GM18519 (cell line): ENCODE data around the gene CSF1.
"Not testable (repeated sequence)": the region's sequence is repeated elsewhere in the genome, so short reads cannot be mapped to it uniquely, and the experiment has no call there.

Source experiments
- ATAC-seq: cut with Tn5 transposase; IDR thresholded peaks from one replicate; pipeline ENCODE4 v1.9.1; 2021; ENCODE audit warnings: mild to moderate bottlenecking, moderate library complexity; ENCODE audit not compliant: unreplicated experiment, low FRiP score

CSF1 gene

DNA sequence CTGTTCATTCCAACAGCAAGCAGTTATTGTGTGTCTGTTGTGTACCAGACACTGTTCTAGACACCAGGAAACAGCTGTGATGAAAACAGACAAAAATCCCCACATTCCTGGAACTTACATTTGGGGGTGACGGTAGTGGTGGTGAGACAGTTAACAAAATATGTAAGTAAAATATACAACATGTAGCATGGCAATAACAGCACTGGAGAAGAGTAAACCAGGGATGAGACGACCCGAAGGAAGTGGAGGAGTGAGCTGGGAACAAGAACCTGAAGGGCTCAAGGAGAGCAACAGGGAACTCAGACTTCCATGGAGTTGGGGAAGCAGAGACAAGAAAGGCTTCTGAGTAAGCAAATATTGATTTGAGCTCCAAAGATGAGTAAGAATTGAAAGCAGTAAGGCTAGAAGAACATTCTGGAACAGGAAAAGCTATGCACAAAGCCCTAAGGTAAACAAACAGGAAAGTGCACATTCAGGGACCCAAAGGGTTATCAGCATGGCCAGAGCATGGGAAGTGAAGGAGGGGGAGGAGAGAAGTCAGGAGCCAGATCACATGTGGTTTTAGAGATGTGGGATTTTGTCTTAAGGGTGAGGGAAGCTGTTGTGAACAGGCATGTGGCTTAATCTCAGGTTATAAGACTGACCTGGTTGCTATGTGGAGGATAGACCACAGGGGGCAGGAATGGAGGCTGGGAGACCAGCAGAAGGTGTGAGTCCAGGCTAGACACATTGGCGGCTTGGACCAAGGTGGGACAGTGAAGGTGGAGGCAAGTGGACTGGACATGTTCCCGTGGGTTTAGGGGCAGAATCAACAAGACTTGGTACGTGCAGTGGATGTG, 7.3 kb downstream of the CSF1 start:
- ATAC-seq, result no peak

DNA sequence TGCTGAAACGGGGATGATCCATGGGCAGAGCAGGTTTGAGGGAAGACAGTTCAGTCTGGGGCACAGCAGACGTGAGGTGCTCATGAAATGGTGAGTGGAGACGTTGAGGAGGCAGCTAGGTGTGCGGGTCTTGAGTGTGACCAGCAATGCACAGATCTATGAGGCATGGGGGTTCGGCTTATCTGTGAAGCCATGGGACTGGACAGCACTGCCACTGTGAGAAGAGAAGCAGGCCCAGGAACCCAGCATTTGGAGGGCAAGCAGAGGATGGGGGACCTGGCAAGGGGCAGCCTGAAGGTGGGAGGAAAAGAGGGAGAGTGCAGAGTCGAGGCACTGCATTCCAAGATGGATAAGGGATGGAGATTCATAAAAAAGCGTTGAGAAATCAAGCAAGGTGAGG, 8.0 kb downstream of the CSF1 start:
- no peak for ATAC-seq

DNA sequence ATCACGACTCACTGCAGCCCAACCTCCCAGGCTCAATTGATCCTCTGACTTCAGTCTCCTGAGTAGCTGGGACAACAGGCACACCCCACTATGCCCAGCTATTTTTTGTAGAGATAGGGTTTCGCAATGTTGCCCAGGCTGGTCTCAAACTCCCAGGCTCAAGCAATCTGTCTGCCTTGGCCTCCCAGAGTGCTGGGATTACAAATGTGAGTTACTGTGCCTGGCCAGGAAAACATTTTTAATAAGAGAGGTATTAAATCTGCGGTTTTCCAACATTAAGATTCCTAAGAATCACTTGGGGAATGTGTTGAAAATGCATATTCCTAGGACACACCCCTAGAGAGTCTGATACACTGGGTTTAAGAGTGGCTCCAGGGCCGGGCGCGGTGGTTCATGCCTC, 8.7 kb downstream of the CSF1 start:
- ATAC-seq, result no peak

DNA sequence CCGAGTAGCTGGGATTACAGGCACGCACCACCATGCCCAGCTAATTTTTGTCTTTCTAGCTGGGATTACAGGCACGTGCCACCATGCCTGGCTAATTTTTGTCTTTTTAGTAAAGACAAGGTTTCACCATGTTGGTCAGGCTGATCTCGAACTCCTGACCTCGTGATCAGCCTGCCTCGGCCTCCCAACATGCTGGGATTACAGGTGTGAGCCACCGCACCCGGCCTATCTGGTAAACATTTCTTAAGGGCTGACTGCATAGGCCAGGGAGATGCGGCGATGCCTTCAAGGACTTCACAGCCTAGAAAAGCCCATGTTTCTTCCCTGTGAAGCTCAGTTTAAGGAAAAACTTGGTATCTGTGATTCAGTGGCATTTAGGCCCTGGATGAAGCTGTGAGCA, 9.7 kb downstream of the CSF1 start:
- ATAC-seq, result not testable (repeated sequence)

DNA sequence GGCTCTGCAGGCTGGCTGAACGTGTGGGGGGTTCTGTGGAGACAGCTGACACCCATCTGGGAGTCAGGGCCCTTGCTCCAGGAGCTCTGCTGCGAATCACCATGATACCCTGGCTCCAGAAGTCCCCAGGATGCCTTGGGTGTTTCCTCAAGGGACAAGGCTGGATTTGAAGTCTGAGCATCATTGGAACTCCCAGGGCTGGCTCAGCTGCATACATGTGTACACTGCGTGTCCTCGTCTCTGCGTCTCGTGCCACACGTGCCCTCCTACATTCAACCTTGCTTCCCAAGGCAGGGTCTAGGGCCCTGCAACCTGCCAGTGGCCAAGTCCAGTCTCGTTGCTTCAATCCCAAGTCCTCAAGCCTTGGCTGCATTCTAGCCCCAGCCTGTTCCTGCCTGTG, 11.7 kb downstream of the CSF1 start:
- no peak for ATAC-seq

DNA sequence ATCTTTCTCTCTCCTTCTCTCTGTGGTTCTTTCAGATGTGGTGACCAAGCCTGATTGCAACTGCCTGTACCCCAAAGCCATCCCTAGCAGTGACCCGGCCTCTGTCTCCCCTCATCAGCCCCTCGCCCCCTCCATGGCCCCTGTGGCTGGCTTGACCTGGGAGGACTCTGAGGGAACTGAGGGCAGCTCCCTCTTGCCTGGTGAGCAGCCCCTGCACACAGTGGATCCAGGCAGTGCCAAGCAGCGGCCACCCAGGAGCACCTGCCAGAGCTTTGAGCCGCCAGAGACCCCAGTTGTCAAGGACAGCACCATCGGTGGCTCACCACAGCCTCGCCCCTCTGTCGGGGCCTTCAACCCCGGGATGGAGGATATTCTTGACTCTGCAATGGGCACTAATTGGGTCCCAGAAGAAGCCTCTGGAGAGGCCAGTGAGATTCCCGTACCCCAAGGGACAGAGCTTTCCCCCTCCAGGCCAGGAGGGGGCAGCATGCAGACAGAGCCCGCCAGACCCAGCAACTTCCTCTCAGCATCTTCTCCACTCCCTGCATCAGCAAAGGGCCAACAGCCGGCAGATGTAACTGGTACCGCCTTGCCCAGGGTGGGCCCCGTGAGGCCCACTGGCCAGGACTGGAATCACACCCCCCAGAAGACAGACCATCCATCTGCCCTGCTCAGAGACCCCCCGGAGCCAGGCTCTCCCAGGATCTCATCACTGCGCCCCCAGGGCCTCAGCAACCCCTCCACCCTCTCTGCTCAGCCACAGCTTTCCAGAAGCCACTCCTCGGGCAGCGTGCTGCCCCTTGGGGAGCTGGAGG, 12.7 kb downstream of the CSF1 start:
- ATAC-seq, result no peak

DNA sequence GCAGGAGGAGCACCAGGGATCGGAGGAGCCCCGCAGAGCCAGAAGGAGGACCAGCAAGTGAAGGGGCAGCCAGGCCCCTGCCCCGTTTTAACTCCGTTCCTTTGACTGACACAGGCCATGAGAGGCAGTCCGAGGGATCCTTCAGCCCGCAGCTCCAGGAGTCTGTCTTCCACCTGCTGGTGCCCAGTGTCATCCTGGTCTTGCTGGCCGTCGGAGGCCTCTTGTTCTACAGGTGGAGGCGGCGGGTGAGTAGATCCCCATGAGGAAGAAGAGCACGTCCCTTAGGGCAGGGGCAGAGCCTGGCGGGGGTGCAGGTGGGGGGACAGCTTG, 13.3 kb downstream of the CSF1 start:
- no peak for ATAC-seq

DNA sequence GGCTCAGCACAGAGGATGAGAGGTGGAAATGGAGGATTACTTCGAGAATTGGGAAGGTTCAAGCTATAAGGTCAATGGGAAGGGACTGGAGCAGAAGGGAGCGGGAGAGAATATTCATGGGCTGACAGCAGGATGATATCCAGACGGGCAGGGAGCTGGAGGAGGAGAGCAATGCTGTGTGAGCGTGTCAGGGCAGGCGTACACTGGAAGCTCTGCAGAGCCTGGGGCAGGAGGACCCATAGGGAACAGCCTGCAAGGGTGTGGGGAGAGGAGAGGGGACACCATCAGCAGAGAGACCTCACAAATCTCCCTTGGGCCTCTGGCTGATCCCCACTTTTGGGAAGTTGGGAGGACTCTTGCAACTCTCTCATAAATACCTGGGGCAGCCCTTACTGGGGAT, 13.7 kb downstream of the CSF1 start:
- ATAC-seq, result no peak

DNA sequence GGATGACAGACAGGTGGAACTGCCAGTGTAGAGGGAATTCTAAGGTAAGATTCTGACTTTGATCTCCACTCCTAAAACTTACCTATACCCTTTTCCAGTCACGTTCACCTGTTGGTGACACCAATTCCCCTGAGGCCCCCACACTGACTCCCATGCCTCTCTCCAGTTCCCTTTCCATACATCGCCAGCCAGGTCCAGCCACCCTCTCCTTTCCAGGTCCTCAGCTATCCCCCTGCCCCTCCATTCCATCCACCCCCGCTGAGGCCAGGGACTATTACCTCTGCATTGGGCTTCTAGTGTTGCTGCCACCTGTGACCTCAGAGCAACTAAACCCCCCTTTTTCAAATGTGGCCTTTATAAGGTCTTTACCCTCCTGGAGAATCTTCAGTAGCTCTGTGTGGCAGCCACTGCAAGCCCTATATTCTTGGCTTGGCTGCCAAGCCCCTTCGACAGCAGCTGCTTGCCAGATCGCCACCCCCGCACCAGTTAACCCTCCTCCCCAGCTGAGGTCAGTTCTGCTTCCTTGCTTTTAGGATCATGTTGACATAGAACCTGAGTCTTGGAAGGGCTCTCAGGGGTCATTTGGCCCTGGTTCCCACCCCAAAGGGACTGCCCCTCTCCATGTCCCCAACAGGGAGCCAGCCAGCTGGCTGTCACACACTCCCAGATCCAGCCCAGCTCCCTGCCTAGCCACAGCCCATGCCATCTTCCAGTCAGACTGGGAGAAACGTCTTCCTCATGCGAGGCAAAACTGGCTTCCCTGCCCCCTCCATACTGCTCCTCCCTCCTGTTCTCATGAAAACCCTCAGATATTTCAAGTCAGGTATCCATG, 14.7 kb downstream of the CSF1 start:
- no peak for ATAC-seq

DNA sequence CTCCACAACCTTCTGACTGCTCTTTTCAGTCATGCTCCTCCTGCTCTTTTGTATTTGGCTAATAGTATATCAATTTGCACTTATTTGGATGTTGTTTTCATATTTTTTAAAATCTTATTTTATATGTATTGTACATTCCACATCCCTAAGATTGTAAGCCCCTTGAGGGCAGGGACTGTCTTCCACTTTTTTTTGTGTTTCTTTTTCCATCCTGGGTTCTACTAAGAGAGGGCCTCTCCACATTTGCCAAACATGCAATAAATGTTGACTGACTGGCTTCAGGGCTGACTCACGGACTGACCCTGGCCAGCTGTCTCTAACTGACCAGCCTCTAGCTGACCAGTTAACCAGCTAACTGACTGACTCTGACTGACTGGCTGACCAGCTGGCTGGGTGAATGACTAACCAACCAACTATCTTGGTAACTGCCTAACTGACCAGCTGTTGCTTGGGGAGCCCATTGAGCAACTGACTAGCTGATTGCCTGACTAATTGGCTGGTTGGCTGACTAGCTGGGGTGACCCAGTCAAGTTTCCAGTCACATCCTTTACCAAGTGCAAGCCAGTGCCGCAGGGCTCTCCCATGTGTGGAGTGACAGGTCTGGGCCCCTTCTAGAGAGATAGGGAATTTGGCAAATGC, 16.1 kb downstream of the CSF1 start:
- ATAC-seq, result no peak

DNA sequence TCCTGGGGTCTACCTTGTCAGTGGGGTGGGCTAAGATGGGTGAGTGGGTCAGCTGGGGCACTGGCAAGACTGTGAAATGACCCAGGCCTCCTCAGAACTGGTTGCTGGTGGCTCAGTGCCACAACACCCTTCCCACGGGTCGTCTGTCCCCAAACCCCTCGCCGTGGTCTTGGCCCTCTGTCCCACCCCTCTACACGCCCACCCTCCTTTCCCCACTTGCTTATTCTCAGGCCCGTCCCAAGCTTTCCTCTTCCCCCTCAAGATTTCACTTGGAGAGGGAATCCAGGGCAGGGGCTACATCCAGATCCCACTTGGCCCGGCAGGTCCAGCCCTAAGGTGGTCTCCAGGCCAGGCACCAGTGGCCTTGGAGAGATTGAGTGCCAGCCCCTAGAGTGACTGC, 16.7 kb downstream of the CSF1 start:
- no peak for ATAC-seq

DNA sequence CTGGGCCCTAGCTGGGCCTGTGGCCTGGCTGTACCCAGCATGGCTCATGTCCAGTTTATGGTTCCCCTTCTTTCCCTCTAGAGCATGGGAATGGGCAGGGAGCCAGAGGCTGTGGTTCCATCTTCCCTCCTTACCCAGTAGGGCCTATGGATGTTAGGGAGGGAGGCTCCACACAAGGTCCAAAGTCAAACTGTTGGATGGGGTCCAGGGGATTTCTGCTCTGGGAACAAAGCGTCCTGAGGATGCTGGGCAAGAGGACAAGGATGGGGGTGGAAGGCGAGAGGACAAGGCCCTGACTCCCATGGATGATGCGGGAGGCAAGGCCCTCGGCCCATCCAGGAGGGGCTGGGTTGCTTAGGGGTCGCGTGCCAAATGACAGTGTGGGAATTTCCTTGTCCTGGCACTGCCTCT, 17.3 kb downstream of the CSF1 start:
- ATAC-seq, result no peak

DNA sequence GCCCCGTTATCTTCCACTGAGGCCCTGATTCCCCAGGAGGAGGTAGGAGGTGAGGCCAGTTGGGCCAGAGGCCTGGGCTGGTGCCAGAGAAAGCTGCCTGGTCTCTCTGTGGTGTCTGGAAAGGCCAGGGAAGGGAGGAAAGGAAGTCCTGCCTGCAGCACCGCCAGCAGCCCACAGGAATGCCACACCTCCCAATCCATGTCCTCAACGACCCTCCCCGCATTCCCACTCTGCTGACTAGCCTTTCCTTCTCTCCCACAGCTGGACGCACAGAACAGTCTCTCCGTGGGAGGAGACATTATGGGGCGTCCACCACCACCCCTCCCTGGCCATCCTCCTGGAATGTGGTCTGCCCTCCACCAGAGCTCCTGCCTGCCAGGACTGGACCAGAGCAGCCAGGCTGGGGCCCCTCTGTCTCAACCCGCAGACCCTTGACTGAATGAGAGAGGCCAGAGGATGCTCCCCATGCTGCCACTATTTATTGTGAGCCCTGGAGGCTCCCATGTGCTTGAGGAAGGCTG, 18.0 kb downstream of the CSF1 start:
- ATAC-seq, result no peak

DNA sequence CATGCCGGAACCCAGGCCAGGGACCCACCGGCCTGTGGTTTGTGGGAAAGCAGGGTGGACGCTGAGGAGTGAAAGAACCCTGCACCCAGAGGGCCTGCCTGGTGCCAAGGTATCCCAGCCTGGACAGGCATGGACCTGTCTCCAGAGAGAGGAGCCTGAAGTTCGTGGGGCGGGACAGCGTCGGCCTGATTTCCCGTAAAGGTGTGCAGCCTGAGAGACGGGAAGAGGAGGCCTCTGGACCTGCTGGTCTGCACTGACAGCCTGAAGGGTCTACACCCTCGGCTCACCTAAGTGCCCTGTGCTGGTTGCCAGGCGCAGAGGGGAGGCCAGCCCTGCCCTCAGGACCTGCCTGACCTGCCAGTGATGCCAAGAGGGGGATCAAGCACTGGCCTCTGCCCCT, 18.5 kb downstream of the CSF1 start:
- ATAC-seq, result no peak

DNA sequence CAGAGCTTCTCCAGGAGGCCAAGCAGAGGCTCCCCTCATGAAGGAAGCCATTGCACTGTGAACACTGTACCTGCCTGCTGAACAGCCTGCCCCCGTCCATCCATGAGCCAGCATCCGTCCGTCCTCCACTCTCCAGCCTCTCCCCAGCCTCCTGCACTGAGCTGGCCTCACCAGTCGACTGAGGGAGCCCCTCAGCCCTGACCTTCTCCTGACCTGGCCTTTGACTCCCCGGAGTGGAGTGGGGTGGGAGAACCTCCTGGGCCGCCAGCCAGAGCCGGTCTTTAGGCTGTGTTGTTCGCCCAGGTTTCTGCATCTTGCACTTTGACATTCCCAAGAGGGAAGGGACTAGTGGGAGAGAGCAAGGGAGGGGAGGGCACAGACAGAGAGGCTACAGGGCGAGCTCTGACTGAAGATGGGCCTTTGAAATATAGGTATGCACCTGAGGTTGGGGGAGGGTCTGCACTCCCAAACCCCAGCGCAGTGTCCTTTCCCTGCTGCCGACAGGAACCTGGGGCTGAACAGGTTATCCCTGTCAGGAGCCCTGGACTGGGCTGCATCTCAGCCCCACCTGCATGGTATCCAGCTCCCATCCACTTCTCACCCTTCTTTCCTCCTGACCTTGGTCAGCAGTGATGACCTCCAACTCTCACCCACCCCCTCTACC, 19.1 kb downstream of the CSF1 start:
- ATAC-seq, result no peak

DNA sequence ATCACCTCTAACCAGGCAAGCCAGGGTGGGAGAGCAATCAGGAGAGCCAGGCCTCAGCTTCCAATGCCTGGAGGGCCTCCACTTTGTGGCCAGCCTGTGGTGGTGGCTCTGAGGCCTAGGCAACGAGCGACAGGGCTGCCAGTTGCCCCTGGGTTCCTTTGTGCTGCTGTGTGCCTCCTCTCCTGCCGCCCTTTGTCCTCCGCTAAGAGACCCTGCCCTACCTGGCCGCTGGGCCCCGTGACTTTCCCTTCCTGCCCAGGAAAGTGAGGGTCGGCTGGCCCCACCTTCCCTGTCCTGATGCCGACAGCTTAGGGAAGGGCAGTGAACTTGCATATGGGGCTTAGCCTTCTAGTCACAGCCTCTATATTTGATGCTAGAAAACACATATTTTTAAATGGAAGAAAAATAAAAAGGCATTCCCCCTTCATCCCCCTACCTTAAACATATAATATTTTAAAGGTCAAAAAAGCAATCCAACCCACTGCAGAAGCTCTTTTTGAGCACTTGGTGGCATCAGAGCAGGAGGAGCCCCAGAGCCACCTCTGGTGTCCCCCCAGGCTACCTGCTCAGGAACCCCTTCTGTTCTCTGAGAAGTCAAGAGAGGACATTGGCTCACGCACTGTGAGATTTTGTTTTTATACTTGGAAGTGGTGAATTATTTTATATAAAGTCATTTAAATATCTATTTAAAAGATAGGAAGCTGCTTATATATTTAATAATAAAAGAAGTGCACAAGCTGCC, 19.8 kb downstream of the CSF1 start:
- ATAC-seq, result no peak

DNA sequence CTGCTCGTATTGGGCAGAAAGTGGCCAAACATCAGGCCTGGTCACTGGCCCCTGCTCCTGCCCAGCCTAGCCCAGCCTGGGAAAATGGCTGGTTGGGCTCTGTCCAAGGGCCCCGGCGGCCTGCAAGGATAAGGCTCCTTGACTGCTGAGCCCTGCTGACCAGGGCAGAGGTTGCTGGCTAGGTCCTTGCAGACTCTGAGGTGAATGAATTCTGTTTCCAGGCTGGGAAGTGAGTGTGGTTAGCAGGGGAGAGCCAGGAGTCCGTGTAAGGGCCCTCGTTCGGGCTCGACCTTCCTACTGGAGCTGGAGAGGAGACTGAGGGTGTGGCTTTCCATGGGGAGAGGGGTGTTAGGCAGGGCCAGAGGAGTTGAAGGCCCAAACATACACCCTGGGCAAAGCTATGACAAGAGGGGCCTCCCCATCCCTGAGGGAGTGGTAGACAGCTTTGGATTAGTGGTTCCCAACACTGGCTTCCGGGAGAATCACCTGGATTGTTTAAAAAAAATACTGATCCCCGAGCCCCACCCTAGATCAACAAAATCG, 20.6 kb downstream of the CSF1 start:
- ATAC-seq, result no peak

DNA sequence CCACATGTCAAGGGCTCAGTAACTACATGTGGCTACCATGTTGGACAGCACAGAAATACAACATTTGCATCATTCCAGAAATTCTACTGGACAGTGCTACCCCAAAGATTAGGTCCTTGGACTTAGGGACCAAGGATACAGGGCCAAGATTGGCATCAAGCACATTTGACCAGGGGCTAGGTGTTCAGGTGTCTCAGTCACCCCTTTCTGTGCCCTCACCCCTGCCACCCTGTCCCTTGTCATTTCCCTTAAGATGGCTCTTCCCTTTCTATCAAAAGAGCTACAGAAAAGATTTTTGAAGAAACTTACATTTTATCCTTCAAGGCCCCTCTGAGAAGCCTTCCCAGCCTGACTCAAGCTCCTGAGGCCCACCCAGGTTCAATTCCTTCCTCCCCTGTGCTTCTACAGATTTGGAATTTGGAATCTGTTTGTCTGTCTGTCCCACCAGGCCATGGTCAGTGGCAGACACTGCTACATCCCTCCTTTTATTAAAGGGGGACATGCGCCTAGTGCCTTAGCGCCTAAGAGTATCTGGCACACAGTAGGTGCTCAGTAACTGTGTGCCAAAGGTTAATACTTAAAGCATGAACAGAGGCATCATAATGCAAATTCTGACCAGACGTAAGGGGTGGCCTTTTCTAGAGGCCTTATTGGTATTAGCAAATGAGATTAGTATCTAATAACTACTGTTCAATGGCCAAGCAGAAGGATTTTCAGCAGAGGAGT, 21.4 kb downstream of the CSF1 start:
- ATAC-seq, result no peak
